Stimulated activated CD4-positive, alpha-beta T cell treated with anti-CD3 and anti-CD28 coated beads, Interleukin-4, amount 100 ng/mL, for 24 hours (primary cell): Measurements from ENCODE around the gene TBC1D9B.
"Not testable (repeated sequence)": the region's sequence is repeated elsewhere in the genome, so short reads cannot be mapped to it uniquely, and the experiment has no call there.

Experiments used
- DNase-seq: peaks from one replicate; pipeline ENCODE4 v3.0.0-alpha.2; 2020

TBC1D9B gene

GRCh38 chr5:179883163-179883562, 24.5 kb downstream of the TBC1D9B start:
- DNase-seq = no peak

GRCh38 chr5:179882338-179882737, 25.4 kb downstream of the TBC1D9B start:
- DNase-seq = no peak

GRCh38 chr5:179880848-179881590, 26.7 kb downstream of the TBC1D9B start:
- no peak for DNase-seq

- DNase-seq = no peak
Observed at GRCh38 chr5:179880066-179880650, 27.5 kb downstream of the TBC1D9B start.

GRCh38 chr5:179879690-179880010, 28.0 kb downstream of the TBC1D9B start:
- DNase-seq = no peak

GRCh38 chr5:179879003-179879689, 28.6 kb downstream of the TBC1D9B start:
- DNase-seq = no peak

GRCh38 chr5:179878222-179879002, 29.3 kb downstream of the TBC1D9B start:
- no peak for DNase-seq

- no peak for DNase-seq
Observed at GRCh38 chr5:179876610-179876952, 31.1 kb downstream of the TBC1D9B start.

GRCh38 chr5:179875741-179876609, 31.7 kb downstream of the TBC1D9B start:
- DNase-seq = no peak

- no peak for DNase-seq
Observed at GRCh38 chr5:179874536-179875292, 33.0 kb downstream of the TBC1D9B start.

GRCh38 chr5:179874136-179874535, 33.6 kb downstream of the TBC1D9B start:
- no peak for DNase-seq

- no peak for DNase-seq
Observed at GRCh38 chr5:179873588-179874110, 34.0 kb downstream of the TBC1D9B start.

GRCh38 chr5:179872828-179873575, 34.7 kb downstream of the TBC1D9B start:
- no peak for DNase-seq

- DNase-seq = no peak
Observed at GRCh38 chr5:179872055-179872827, 35.5 kb downstream of the TBC1D9B start.

- not testable (repeated sequence) for DNase-seq
Observed at GRCh38 chr5:179871533-179871932, 36.2 kb downstream of the TBC1D9B start.

- no peak for DNase-seq
Observed at GRCh38 chr5:179870952-179871351, 36.7 kb downstream of the TBC1D9B start.

GRCh38 chr5:179870403-179870903, 37.2 kb downstream of the TBC1D9B start:
- no peak for DNase-seq

GRCh38 chr5:179869641-179870402, 37.9 kb downstream of the TBC1D9B start:
- no peak for DNase-seq

GRCh38 chr5:179869101-179869500, 38.6 kb downstream of the TBC1D9B start:
- no peak for DNase-seq
